ENCODE measurements around the gene AP1S1.

The AP1S1 gene

GRCh38 chr7:101201695-101202602, 47.7 kb downstream of the AP1S1 start:
- DNase-seq (ENCODE audit: low read depth) = no peak

- DNase-seq (ENCODE audit: low read depth) = no peak
These were observed 48.3 kb downstream of the AP1S1 start for GRCh38 chr7:101202603-101202918.

DNA sequence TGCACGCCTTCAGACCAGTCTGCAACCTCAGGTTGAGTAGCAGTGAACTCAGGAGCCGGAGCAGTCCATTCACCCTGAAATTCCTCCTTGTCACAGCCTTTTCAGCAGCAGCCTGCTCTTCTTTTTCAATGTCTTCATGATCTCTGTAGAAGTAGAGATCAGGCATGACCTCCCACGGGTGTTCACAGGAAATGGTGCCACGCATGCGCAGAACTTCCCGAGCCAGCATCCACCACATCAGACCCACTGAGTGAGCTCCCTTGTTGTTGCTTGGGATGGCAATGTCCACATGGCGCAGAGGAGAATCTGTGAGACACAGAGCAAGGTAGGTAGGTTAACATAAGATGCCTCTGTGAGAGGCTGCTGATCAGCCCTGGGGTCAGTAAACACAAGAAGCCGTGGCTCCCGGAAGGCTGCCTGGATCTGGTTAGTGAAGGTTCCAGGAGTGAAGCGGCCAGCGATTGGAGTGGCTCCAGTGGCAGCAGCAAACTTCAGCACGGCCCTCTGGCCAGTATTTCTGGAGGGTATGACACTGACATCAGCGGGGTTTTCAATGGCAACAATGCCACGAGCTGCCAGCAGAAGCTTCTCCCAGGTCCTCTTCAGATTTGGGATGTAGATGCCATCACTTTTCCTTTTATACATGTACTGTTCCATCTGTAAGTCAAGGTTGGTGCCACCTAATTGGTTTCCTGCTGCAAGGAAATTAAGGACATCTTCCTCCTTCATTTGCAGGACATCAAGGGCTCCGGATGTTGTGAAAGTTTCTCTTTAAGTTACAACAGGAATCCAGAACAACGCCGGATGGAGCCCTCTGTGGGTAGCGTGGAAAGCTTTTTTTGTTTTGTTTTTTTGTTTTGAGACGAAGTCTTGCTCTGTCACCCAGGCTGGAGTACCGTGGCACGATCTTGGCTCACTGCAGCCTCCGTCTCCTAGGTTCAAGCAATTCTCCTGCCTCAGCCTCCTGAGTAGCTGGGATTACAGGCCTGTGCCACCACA, 49.8 kb downstream of the AP1S1 start:
- DNase-seq (ENCODE audit: low read depth) = peak; percentile 13

DNA sequence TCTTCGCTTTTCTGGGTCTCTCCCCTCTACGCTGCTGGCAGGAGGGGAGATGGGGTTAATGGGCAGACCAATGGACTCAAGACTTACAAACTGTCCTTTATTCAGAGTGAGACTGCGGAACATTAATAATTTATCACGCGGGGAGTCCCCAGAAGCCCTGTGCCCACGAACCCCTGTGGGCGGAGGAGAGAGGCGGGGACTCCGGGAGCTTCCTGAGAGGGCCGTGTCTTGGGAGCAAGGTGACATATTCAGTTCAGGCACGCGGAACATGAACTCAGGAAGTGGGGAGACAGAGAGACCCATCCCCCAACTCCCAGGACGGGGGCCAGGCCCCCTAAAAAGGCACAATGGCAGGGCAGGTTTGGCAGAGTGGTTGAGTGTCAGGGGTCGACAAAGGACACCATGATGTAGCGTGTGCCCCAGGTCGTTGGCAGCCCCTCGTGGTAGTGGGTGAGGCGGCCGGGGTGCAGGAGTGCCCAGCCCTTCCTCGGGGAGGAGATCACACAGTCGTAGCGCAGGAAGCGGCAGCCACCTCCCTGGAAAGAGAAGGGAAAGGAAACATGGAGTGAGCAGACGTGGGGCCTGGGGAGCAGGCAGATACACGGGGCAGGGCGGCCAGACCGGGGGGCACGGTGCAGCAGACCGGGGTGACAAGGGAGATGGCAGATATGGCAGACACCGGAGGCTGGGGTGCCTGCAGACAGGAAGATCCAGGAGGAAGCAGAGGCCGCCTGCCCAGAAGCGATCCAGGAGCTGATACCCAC, 51.8 kb downstream of the AP1S1 start:
- DNase-seq (ENCODE audit: low read depth) = no peak

- peak; percentile 18 for DNase-seq (ENCODE audit: low read depth)
These were observed 52.4 kb downstream of the AP1S1 start for GRCh38 chr7:101206665-101207042.

DNA sequence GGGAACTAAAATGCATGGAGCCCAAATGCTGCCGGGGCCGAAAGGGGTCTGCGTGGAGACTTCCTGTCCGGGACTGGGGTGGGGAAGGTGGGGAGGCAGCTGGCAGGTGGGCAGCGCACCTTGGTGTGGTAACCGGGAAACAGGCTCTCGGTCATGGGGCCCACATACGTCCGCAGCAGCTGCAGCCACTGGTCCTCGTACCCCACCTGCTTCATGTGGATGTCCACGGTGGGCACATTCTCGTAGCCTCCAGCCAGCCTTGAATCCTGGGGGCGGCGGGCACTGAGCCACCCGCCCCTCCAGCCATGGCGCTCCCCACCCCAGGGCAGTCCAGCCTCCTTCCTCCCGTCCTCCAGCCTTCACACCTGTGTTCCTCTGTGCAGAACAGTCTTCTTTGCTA, 53.2 kb downstream of the AP1S1 start:
- DNase-seq (ENCODE audit: low read depth) = no peak

GRCh38 chr7:101208794-101209193, 54.5 kb downstream of the AP1S1 start:
- DNase-seq (ENCODE audit: low read depth) = no peak

GRCh38 chr7:101210143-101210542, 55.9 kb downstream of the AP1S1 start:
- DNase-seq (ENCODE audit: low read depth) = no peak

Data from ELR (cell line).